ENCODE data around the gene VIPAS39. TPM values are rescaled to one million over a fixed set of nuclear protein-coding genes. Genes with fewer than 3 reads are reported as not detected.

VIPAS39 gene
- total and polyA plus RNA-seq, 2 of the 13 experiments (the other 11 are each of a cell fraction or from before 2014, with no cell fraction given) = 13.3 to 21.5 TPM

GRCh38 chr14:77498984-77499527 lies 41.7 kb upstream of the VIPAS39 start (continued):
- TF ChIP-seq SKI (IDR thresholded peaks at IDR 0.05; ENCODE audit: partially characterized antibody) = peak; percentile 49
- 0 out of 2 replicates have a peak, but pooled peaks have one; percentile 13 for TF ChIP-seq ARID5B (CRISPR knock-in tag; IDR thresholded peaks at IDR 0.05)
- TF ChIP-seq AFF4 (CRISPR knock-in tag; IDR thresholded peaks at IDR 0.05) = no peak
- 0 out of 2 replicates have a peak, but pooled peaks have one; percentile 44 for TF ChIP-seq SAP130 (CRISPR knock-in tag; IDR thresholded peaks at IDR 0.05; ENCODE audit: low read depth)
- TF ChIP-seq NFYB (CRISPR knock-in tag; IDR thresholded peaks at IDR 0.05) = no peak
- TF ChIP-seq CCDC6 (CRISPR knock-in tag; IDR thresholded peaks at IDR 0.05) = no peak
- TF ChIP-seq GRHL1 (CRISPR knock-in tag; conservative IDR thresholded peaks at IDR 0.05) = no peak
- TF ChIP-seq ZSCAN21 (CRISPR knock-in tag; IDR thresholded peaks at IDR 0.05; ENCODE audit: borderline replicate concordance) = 0 out of 2 replicates have a peak, but pooled peaks have one; percentile 27
- no peak for TF ChIP-seq ZNF414 (CRISPR knock-in tag; IDR thresholded peaks at IDR 0.05)
- no peak for TF ChIP-seq MLLT10 (CRISPR knock-in tag; IDR thresholded peaks at IDR 0.05)
- peak; percentile 13; the same call in 1 of the 2 replicates for TF ChIP-seq MEIS1 (CRISPR knock-in tag; IDR thresholded peaks at IDR 0.05; ENCODE audit: borderline replicate concordance)
- TF ChIP-seq HNRNPLL (IDR thresholded peaks at IDR 0.05; ENCODE audit: low read depth, low read length, poor library complexity, severe bottlenecking) = peak; percentile 26
- TF ChIP-seq TCF7 (IDR thresholded peaks at IDR 0.05; ENCODE audit: low read depth) = peak; percentile 88
- TF ChIP-seq IKZF4 (CRISPR knock-in tag; IDR thresholded peaks at IDR 0.05; ENCODE audit: borderline replicate concordance, low read depth, not compliant biosample characterization) = peak; percentile 37
- peak; percentile 6; the same call in 1 of the 2 replicates for TF ChIP-seq HDAC1 (CRISPR knock-in tag; IDR thresholded peaks at IDR 0.05)
- no peak for TF ChIP-seq IRF2 (CRISPR knock-in tag; IDR thresholded peaks at IDR 0.05)
- no peak for TF ChIP-seq ZBTB25 (CRISPR knock-in tag; IDR thresholded peaks at IDR 0.05)
- peak; percentile 55; the same call in 1 of the 2 replicates for TF ChIP-seq THAP11 (CRISPR knock-in tag; IDR thresholded peaks at IDR 0.05)
- no peak for TF ChIP-seq ZNF619 (CRISPR knock-in tag; IDR thresholded peaks at IDR 0.05)
